ENCODE measurements around the gene C10orf105.

The C10orf105 gene

DNA sequence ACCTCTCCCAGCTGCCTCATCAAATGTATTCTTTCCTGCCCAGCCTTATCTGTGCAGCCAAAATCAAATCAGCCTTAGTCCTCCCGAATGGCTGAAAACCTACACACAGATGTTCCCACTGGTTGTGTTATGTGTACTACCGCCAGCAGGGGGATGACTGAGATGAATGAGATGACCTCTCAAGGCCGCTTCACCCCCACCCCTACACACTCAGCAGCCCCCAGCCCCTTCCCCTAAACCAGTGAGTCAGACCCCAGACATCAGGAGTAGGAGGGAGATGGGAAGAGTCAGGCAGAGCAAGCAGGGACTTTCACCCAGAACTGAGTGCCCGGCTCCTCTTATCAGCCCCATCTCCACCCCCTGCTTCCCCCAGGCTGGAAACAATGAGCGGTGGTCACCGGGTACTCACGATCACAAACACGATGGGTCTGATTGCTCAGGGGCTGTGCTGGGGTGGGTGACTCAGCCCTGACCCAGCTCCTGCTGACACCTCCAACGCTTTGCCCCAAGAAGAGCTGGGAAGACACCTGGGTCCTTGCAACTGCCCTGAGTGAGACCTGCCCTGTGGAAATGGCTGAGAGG lies 6.5 kb upstream of the C10orf105 start:
- H2AFZ ChIP-seq (ENCODE audit: low read depth, low read length) = no peak overlapping the region
- peaks cover 2% of the 10 kb centered on the region for H3K27me3 ChIP-seq (ENCODE audit: insufficient read depth, low read length)
- H3K9me3 ChIP-seq (ENCODE audit: low read length) = no peaks in the 10 kb centered on the region
- H3K36me3 ChIP-seq (ENCODE audit: insufficient read depth, low read length) = no peaks in the 10 kb centered on the region
- no peak overlapping the region for H3K4me3 ChIP-seq (ENCODE audit: low read length)
- H3K4me1 ChIP-seq (ENCODE audit: insufficient read depth, low read length) = no peaks in the 10 kb centered on the region

- no peaks in the 10 kb centered on the region for H3K9me3 ChIP-seq (ENCODE audit: low read length)
- peaks cover 2% of the 10 kb centered on the region for H3K27me3 ChIP-seq (ENCODE audit: insufficient read depth, low read length)
- H3K4me3 ChIP-seq (ENCODE audit: low read length) = no peak overlapping the region
- H2AFZ ChIP-seq (ENCODE audit: low read depth, low read length) = no peak overlapping the region
- H3K36me3 ChIP-seq (ENCODE audit: insufficient read depth, low read length) = no peaks in the 10 kb centered on the region
- H3K4me1 ChIP-seq (ENCODE audit: insufficient read depth, low read length) = no peaks in the 10 kb centered on the region
Measured at GRCh38 chr10:71725249-71725648, 5.7 kb upstream of the C10orf105 start.

- no peak overlapping the region for H3K4me3 ChIP-seq (ENCODE audit: low read length)
- no peak overlapping the region for H2AFZ ChIP-seq (ENCODE audit: low read depth, low read length)
- H3K4me1 ChIP-seq (ENCODE audit: insufficient read depth, low read length) = no peaks in the 10 kb centered on the region
- H3K9me3 ChIP-seq (ENCODE audit: low read length) = no peaks in the 10 kb centered on the region
- peaks cover 9% of the 10 kb centered on the region for H3K27me3 ChIP-seq (ENCODE audit: insufficient read depth, low read length)
- no peaks in the 10 kb centered on the region for H3K36me3 ChIP-seq (ENCODE audit: insufficient read depth, low read length)
Measured at GRCh38 chr10:71724539-71724938, 5.0 kb upstream of the C10orf105 start.

GRCh38 chr10:71723311-71723710 lies 3.7 kb upstream of the C10orf105 start:
- H2AFZ ChIP-seq (ENCODE audit: low read depth, low read length) = no peak overlapping the region
- no peak overlapping the region for H3K4me3 ChIP-seq (ENCODE audit: low read length)
- H3K4me1 ChIP-seq (ENCODE audit: insufficient read depth, low read length) = no peaks in the 10 kb centered on the region
- no peaks in the 10 kb centered on the region for H3K9me3 ChIP-seq (ENCODE audit: low read length)
- no peaks in the 10 kb centered on the region for H3K36me3 ChIP-seq (ENCODE audit: insufficient read depth, low read length)
- H3K27me3 ChIP-seq (ENCODE audit: insufficient read depth, low read length) = peaks cover 10% of the 10 kb centered on the region

GRCh38 chr10:71722849-71723248 lies 3.3 kb upstream of the C10orf105 start:
- H3K36me3 ChIP-seq (ENCODE audit: insufficient read depth, low read length) = no peaks in the 10 kb centered on the region
- no peaks in the 10 kb centered on the region for H3K9me3 ChIP-seq (ENCODE audit: low read length)
- H3K4me3 ChIP-seq (ENCODE audit: low read length) = no peak overlapping the region
- H3K27me3 ChIP-seq (ENCODE audit: insufficient read depth, low read length) = peaks cover 10% of the 10 kb centered on the region
- H3K4me1 ChIP-seq (ENCODE audit: insufficient read depth, low read length) = no peaks in the 10 kb centered on the region
- no peak overlapping the region for H2AFZ ChIP-seq (ENCODE audit: low read depth, low read length)

DNA sequence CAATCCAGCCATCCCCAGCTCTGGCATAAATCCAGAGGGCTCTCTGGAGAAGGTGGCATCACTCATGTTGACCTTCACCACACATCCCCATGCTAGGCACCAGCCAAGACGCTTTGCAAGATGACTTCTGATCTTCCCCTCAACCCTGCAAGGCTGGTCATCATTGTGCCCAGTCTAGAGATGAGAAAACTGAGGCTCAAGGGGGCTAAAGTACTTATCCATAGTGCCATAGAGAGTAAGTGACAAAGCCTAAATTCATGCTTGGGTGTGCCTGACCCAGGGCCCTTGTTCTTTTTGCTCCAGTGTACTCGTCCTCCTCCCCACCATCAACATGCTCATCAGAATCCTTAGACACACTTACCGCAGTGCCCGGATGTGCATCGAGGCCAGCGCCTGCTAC lies 1.7 kb upstream of the C10orf105 start:
- Histone ChIP-seq H3K9me3 (ENCODE audit: low read length) (no peaks in the 10 kb centered on the region), H3K4me3 (ENCODE audit: low read length) (no peak overlapping the region), H2AFZ (ENCODE audit: low read depth, low read length) (no peak overlapping the region), H3K36me3 (ENCODE audit: insufficient read depth, low read length) (no peaks in the 10 kb centered on the region), H3K27me3 (ENCODE audit: insufficient read depth, low read length) (peaks cover 8% of the 10 kb centered on the region), H3K4me1 (ENCODE audit: insufficient read depth, low read length) (no peaks in the 10 kb centered on the region)

DNA sequence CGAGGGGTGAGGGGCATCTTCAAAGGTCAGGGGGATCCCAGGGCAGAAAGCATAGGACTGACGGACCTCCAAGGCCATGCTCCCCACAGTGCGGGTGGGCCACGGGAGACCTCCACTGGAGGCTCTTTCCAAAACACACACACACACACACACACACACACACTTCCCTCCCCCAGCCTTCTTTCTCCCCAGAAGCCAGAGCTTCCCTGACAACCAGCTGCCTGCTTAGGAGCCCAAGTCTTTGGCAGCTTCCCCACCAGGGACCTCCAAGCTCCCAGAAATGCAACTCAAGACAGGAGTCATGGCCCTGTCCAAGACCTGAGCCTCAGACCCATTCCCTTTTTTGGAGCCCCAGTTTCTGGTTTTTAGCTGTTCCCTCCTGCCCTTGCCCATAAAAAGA lies 710 bp upstream of the C10orf105 start:
- Histone ChIP-seq H3K4me3 (ENCODE audit: low read length) (no peak overlapping the region), H3K4me1 (ENCODE audit: insufficient read depth, low read length) (no peaks in the 10 kb centered on the region), H3K36me3 (ENCODE audit: insufficient read depth, low read length) (no peaks in the 10 kb centered on the region), H3K27me3 (ENCODE audit: insufficient read depth, low read length) (peaks cover 11% of the 10 kb centered on the region), H3K9me3 (ENCODE audit: low read length) (no peaks in the 10 kb centered on the region), H2AFZ (ENCODE audit: low read depth, low read length) (no peak overlapping the region)

DNA sequence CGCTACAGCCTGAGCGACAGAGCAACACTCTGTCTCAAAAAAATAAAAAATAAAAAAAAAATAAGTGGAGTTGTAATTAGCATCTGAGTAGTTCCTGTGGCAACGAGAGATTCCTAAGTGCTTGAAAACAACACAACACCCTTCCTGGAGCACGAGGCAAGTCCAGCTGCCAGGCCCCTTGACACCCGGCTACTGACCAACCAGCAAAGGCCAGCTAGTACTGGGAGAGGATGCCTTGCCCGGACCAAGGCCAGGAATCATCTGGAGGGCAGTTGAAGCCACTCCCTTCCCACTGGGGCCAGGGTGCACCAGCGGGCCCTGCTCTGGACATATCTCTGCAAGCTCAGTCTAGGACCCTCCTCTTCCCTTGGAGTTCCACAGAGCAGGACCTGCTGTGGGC lies 536 bp downstream of the C10orf105 start:
- Histone ChIP-seq H3K36me3 (ENCODE audit: insufficient read depth, low read length) (no peaks in the 10 kb centered on the region), H3K4me1 (ENCODE audit: insufficient read depth, low read length) (no peaks in the 10 kb centered on the region), H3K4me3 (ENCODE audit: low read length) (no peak overlapping the region), H2AFZ (ENCODE audit: low read depth, low read length) (no peak overlapping the region), H3K27me3 (ENCODE audit: insufficient read depth, low read length) (peaks cover 11% of the 10 kb centered on the region), H3K9me3 (ENCODE audit: low read length) (no peaks in the 10 kb centered on the region)

- no peaks in the 10 kb centered on the region for H3K4me1 ChIP-seq (ENCODE audit: insufficient read depth, low read length)
- H3K9me3 ChIP-seq (ENCODE audit: low read length) = no peaks in the 10 kb centered on the region
- H3K4me3 ChIP-seq (ENCODE audit: low read length) = no peak overlapping the region
- peaks cover 11% of the 10 kb centered on the region for H3K27me3 ChIP-seq (ENCODE audit: insufficient read depth, low read length)
- no peak overlapping the region for H2AFZ ChIP-seq (ENCODE audit: low read depth, low read length)
- no peaks in the 10 kb centered on the region for H3K36me3 ChIP-seq (ENCODE audit: insufficient read depth, low read length)
Measured at GRCh38 chr10:71718165-71718698, 1.3 kb downstream of the C10orf105 start.

- Histone ChIP-seq H3K9me3 (ENCODE audit: low read length) (no peaks in the 10 kb centered on the region), H3K36me3 (ENCODE audit: insufficient read depth, low read length) (no peaks in the 10 kb centered on the region), H2AFZ (ENCODE audit: low read depth, low read length) (no peak overlapping the region), H3K4me1 (ENCODE audit: insufficient read depth, low read length) (no peaks in the 10 kb centered on the region), H3K4me3 (ENCODE audit: low read length) (no peak overlapping the region), H3K27me3 (ENCODE audit: insufficient read depth, low read length) (peaks cover 11% of the 10 kb centered on the region)
Measured at GRCh38 chr10:71717551-71717951, 2.0 kb downstream of the C10orf105 start.

- no peaks in the 10 kb centered on the region for H3K36me3 ChIP-seq (ENCODE audit: insufficient read depth, low read length)
- H3K27me3 ChIP-seq (ENCODE audit: insufficient read depth, low read length) = peaks cover 11% of the 10 kb centered on the region
- H3K4me3 ChIP-seq (ENCODE audit: low read length) = no peak overlapping the region
- no peaks in the 10 kb centered on the region for H3K9me3 ChIP-seq (ENCODE audit: low read length)
- no peaks in the 10 kb centered on the region for H3K4me1 ChIP-seq (ENCODE audit: insufficient read depth, low read length)
- H2AFZ ChIP-seq (ENCODE audit: low read depth, low read length) = no peak overlapping the region
Measured at GRCh38 chr10:71717056-71717455, 2.5 kb downstream of the C10orf105 start.

DNA sequence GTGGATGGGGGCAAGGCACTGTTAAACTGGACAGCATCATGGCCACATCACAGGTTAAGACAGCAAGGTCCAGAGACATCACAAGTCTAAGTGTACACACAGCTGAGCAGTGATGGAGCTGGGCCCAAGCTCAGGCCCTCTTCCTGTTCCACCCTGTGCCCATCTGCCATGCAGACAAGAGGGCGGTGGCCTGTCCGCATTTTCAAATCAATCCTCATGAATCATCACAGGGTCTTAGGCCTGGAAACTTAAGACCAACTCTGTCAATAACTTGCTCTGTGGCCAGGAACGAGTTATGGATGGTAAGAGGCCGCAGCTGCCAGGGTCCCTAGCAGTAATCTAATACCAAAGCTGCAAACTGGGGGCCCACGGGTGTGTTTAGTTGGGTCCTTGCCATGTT lies 3.2 kb downstream of the C10orf105 start:
- peaks cover 11% of the 10 kb centered on the region for H3K27me3 ChIP-seq (ENCODE audit: insufficient read depth, low read length)
- no peak overlapping the region for H2AFZ ChIP-seq (ENCODE audit: low read depth, low read length)
- no peaks in the 10 kb centered on the region for H3K9me3 ChIP-seq (ENCODE audit: low read length)
- no peaks in the 10 kb centered on the region for H3K4me1 ChIP-seq (ENCODE audit: insufficient read depth, low read length)
- H3K36me3 ChIP-seq (ENCODE audit: insufficient read depth, low read length) = no peaks in the 10 kb centered on the region
- H3K4me3 ChIP-seq (ENCODE audit: low read length) = no peak overlapping the region

DNA sequence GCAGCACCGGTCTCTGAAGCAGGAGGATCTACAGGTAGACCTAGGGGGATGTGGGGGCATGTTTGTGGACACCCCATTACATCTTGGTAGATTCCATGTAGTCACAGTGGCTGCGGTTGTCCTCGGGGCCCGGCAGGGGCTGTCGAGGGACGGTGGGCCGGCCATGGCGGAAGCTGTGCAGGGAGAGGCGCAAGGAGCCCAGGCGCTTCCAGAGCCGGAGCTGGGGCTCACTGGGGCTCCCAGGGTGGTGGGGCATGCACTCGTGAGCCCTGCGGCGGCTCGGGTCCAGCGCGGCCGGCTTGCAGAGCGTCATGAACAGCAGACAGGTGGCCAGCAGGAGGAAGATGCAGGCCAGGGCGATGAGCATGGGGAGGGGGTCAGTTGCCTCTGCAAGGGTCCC lies 3.7 kb downstream of the C10orf105 start:
- Histone ChIP-seq H3K27me3 (ENCODE audit: insufficient read depth, low read length) (peaks cover 11% of the 10 kb centered on the region), H3K4me3 (ENCODE audit: low read length) (no peak overlapping the region), H3K9me3 (ENCODE audit: low read length) (no peaks in the 10 kb centered on the region), H2AFZ (ENCODE audit: low read depth, low read length) (no peak overlapping the region), H3K4me1 (ENCODE audit: insufficient read depth, low read length) (no peaks in the 10 kb centered on the region), H3K36me3 (ENCODE audit: insufficient read depth, low read length) (no peaks in the 10 kb centered on the region)

DNA sequence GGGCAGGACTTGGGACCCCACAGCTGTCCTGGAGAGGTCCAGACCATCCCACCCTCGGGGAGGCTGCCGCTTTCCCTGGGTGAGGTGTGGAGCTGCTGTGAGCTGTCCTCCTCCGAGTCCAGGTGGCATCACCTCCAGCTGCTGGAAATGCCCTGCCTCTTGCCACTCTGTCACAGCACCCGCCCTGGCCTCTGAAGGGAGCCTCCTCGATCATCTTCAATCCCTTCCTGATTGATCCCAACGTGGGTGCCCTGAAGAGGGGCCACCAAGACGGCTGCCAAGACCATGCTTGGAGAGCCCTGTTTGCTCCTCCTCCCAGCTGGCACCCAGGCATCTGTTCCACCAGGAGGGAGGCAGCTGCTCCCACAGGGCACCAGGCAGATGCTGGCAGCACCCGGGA lies 4.6 kb downstream of the C10orf105 start:
- Histone ChIP-seq H3K36me3 (ENCODE audit: insufficient read depth, low read length) (no peaks in the 10 kb centered on the region), H3K27me3 (ENCODE audit: insufficient read depth, low read length) (peaks cover 9% of the 10 kb centered on the region), H3K4me1 (ENCODE audit: insufficient read depth, low read length) (no peaks in the 10 kb centered on the region), H3K4me3 (ENCODE audit: low read length) (no peak overlapping the region), H2AFZ (ENCODE audit: low read depth, low read length) (no peak overlapping the region), H3K9me3 (ENCODE audit: low read length) (no peaks in the 10 kb centered on the region)

Measured in neuron (in vitro differentiated cells).